ENCODE measurements around the gene IMP4. TPM values are rescaled to one million over a fixed set of nuclear protein-coding genes. Genes with fewer than 3 reads are reported as not detected.

IMP4 gene
- polyA plus RNA-seq, 1 of the 3 experiments (the other 2 are of a cell fraction): 252 TPM

DNA sequence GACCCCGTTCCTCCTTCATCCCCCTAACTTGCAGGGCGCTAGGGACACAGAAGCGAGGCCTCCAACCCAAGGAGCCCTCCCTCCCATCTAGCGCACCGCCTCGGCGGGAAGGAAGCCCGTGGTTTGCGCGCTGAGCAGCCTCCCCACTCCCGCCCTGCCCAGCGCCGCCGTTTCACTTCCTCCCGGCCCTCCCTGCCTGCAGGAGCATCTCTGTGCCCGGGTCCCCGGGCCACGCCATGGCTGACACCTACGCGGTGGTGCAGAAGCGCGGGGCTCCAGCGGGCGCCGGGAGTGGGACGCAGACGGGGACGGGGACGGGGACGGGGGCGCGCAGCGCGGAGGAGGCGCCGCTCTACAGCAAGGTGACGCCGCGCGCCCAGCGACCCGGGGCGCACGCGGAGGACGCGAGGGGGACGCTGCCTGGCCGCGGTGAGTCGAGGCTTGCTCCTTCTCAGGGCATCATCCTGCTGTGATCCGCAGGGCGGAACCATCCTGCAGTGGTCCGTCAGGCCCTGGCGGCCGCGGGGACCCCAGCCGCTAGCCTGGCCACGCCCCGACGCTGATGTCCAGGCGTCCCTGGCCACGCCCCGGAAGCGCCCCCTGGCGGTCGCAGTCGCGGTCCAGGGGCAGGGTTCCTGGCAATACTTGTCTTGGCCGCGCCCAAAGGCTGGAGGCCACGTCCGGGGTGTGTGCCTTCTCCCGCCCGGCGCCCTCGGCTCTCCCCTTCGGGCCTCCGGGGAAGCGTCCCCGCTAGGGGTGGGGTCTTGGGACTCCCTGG, 29.5 kb downstream of the IMP4 start (continued):
- TF ChIP-seq, protein P1, sequence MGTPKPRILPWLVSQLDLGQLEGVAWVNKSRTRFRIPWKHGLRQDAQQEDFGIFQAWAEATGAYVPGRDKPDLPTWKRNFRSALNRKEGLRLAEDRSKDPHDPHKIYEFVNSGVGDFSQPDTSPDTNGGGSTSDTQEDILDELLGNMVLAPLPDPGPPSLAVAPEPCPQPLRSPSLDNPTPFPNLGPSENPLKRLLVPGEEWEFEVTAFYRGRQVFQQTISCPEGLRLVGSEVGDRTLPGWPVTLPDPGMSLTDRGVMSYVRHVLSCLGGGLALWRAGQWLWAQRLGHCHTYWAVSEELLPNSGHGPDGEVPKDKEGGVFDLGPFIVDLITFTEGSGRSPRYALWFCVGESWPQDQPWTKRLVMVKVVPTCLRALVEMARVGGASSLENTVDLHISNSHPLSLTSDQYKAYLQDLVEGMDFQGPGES (IDR thresholded peaks at IDR 0.05; ENCODE audit: low read depth, low read length): no peak
- TF ChIP-seq MXI1 (IDR thresholded peaks at IDR 0.05; ENCODE audit: low read depth, low read length) (peak; percentile 70; the same call in 1 of the 2 replicates), GABPA (IDR thresholded peaks at IDR 0.05; ENCODE audit: low read depth) (peak; percentile 52; the same call in 1 of the 2 replicates), SIN3A (IDR thresholded peaks at IDR 0.05; ENCODE audit: borderline replicate concordance, low read depth, low read length) (peak; percentile 87; the same call in 1 of the 2 replicates), RCOR1 (IDR thresholded peaks at IDR 0.05; ENCODE audit: low read length) (peak; percentile 31; the same call in 1 of the 2 replicates)

DNA sequence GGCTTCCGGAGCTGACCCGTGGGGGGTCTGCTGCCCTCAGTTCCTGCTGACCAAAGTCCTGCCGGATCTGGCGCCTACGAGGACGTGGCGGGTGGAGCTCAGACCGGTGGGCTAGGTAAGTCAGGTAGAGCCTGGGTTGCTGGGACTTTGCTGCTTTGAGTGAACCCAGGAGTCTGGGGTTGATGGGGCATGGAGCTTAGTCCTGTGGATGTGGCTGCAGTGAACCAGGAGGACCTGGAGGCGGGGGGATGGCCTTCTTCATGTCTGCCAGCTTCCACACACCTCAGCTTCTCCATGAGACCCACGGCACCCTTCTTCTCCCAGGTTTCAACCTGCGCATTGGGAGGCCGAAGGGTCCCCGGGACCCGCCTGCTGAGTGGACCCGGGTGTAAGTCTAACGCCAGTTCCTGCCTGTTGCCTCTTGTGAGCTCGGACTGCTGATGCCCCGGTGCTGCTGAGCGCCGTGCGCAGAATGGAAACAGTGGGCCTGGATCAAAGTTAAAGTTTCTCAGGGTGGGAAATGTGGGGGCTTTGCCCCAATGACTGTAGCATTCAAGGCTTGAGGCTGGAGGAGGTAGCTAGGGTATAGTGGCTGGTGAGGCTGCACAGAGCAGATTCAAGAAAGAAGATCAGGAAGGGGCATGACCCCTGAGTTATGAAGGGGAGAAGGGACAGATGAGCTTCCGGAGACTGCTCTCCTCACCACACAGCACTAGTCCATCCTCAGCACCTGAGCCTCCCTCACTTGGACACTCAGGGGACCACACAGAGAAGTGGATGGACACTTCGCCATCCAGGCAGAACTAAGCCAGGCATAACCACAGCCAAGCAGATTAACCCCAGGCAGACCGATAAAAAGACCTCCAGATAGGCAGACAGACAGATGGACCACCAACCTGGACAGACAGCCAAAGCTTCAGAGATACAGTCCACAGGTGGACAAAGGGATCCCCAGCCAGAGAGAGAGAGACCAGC, 30.4 kb downstream of the IMP4 start:
- H3K9me2 ChIP-seq: no peaks in the 10 kb centered on the region
- peak overlapping the region; percentile 94 for H3K9ac ChIP-seq
- peak overlapping the region; percentile 87 to 99 for H3K4me3 ChIP-seq (ENCODE audit: low read depth in 2 of 2, low read length in 1 of 2)
- no peaks in the 10 kb centered on the region for H3K27me3 ChIP-seq (ENCODE audit: insufficient read depth)
- H3K9me3 ChIP-seq: no peaks in the 10 kb centered on the region
- no peak for TF ChIP-seq TEAD4 (IDR thresholded peaks at IDR 0.05; ENCODE audit: borderline replicate concordance, insufficient read depth)
- TF ChIP-seq, protein P2, sequence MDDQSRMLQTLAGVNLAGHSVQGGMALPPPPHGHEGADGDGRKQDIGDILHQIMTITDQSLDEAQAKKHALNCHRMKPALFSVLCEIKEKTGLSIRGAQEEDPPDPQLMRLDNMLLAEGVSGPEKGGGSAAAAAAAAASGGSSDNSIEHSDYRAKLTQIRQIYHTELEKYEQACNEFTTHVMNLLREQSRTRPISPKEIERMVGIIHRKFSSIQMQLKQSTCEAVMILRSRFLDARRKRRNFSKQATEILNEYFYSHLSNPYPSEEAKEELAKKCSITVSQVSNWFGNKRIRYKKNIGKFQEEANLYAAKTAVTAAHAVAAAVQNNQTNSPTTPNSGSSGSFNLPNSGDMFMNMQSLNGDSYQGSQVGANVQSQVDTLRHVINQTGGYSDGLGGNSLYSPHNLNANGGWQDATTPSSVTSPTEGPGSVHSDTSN (IDR thresholded peaks at IDR 0.05): no peak
- TF ChIP-seq SIN3A (IDR thresholded peaks at IDR 0.05; ENCODE audit: borderline replicate concordance, low read depth, low read length): no peak
- no peak for TF ChIP-seq TAF1 (IDR thresholded peaks at IDR 0.05; ENCODE audit: borderline replicate concordance, low read depth, low read length)
- TF ChIP-seq, protein P3, sequence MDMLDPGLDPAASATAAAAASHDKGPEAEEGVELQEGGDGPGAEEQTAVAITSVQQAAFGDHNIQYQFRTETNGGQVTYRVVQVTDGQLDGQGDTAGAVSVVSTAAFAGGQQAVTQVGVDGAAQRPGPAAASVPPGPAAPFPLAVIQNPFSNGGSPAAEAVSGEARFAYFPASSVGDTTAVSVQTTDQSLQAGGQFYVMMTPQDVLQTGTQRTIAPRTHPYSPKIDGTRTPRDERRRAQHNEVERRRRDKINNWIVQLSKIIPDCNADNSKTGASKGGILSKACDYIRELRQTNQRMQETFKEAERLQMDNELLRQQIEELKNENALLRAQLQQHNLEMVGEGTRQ (IDR thresholded peaks at IDR 0.05; ENCODE audit: borderline replicate concordance, low read depth, low read length): no peak
- TF ChIP-seq FOXJ3 (CRISPR knock-in tag; IDR thresholded peaks at IDR 0.05): peak; percentile 20; the same call in 1 of the 2 replicates
- H3K4me2 ChIP-seq: peak overlapping the region; percentile 99
- no peaks in the 10 kb centered on the region for H4K20me1 ChIP-seq (ENCODE audit: insufficient read depth)
- DNase-seq: no peak
- H3K4me1 ChIP-seq (ENCODE audit: control insufficient read depth in 1 of 2, insufficient read depth in 2 of 2, low read depth in 1 of 2, low read length in 1 of 2): peaks cover 0 to 18% of the 10 kb centered on the region in 2 experiments; a peak in 1 of 4 replicates
- ChIA-PET CTCF (interaction anchor here (0.8 to 3.8 kb wide), 12 partner anchors 9 to 606 kb away, joined by 3 to 26 read pairs (median 6); partner anchors contain the start of genes IMP4 and PTPN18), POLR2A (interaction anchor here (1.0 to 2.3 kb wide), 6 partner anchors 17 to 34 kb away, joined by 3 to 28 read pairs (median 4); partner anchors contain the start of genes IMP4 and PTPN18)
- H3F3A ChIP-seq (replicated peaks; ENCODE audit: insufficient read depth): peaks cover 3% of the 10 kb centered on the region
- peak overlapping the region; percentile 52 to 91 for H3K27ac ChIP-seq (ENCODE audit: low read depth in 2 of 2, low read length in 1 of 2)
- H3K79me2 ChIP-seq (ENCODE audit: insufficient read depth): peaks cover 50% of the 10 kb centered on the region
- 31% methylated on average over 11 of the region's 24 CpGs for whole genome bisulfite sequencing (ENCODE audit: low lambda C conversion rate)
- H2AFZ ChIP-seq (ENCODE audit: low read depth): peak overlapping the region; percentile 97
- H3K36me3 ChIP-seq (replicated peaks in 1 of 2; ENCODE audit: control insufficient read depth in 1 of 2, insufficient read depth in 2 of 2, low read length in 1 of 2): peaks cover 7 to 11% of the 10 kb centered on the region in 2 experiments

Measured in SK-N-SH (cell line).